ENCODE measurements around the gene PAX5.
"Not testable (repeated sequence)": the region's sequence is repeated elsewhere in the genome, so short reads cannot be mapped to it uniquely, and the experiment has no call there.

The PAX5 gene

DNA sequence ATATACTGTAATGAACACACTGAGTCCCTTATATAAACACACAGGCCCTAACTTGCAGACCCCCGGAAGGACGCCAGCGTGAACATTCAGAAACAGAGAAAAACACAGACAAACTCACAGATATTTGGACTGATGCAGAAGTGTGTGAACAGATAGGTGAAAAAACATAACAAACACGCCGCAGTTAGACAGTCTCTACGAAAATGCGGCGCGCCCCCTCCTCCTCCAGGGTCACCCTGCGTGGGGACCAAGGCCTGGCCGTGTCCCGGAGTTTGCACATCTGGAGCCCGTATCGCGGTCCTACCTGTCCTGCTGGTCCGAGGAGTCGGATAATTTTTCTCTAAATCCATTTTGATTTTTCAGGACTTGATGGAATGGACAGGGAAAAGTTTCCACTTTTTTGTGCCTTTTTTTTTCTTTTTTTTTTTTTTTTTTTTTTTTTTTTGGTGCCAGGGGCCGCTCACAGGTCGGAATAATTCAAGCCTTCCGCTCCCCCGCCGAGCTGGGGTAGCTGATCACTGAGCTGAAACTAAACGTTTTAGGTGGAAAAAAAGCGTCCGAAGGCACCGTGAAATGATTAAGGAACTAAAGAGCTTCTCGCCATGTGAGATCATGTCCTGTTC lies at the start of gene PAX5:
Gene PAX5 (minus strand): TSS at position 587 of the 623 bp plus-strand sequence. CDS start 237 bp downstream, at position 350.
- no peak for DNase-seq (ENCODE audit: low spot score)

DNA sequence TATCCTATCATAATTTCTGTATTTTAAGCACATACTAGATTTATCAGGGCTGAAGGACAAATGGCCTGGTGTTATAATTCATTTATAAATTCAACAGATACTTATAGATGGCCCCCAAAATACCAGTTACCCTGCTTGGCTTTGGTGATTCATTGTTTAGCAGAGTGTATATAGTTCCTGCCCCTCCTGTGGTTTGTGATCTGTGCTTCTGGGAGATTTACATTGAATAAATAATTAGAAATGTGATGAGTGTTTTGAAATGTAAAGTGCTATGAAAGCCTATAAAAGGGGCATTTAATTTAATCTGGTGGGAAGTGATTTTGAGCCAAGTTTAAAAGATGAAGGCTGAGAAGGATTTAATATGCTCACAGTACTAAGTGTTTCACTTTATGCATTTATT lies 49.6 kb upstream of the PAX5 start:
- DNase-seq (ENCODE audit: low spot score) = no peak

DNA sequence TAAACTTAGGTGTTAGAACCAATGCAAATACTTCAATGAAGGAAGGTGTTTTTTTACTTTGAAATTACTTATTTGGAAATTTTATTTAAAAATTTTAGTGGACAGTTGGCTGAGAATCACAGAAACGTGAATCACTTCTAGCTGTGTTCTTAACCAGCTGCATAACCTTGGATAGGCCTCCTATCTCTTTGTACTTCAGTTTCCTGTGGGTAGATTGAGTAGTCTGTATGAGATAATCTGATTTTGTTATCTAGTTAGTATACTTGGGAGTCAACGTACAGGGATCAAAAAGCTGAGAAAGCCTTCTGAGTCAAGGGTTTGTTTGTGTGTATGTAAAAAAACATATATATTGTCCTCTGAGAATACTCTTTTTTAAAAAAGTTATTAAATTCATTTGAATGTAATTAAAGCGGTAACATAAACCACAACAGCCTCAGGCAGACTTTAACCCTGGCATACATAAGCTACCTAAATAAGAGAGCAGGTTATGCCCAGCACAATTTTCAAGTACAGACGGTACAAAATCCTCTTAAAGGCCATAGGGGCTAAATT lies 48.2 kb upstream of the PAX5 start:
- DNase-seq (ENCODE audit: low spot score) = no peak

DNA sequence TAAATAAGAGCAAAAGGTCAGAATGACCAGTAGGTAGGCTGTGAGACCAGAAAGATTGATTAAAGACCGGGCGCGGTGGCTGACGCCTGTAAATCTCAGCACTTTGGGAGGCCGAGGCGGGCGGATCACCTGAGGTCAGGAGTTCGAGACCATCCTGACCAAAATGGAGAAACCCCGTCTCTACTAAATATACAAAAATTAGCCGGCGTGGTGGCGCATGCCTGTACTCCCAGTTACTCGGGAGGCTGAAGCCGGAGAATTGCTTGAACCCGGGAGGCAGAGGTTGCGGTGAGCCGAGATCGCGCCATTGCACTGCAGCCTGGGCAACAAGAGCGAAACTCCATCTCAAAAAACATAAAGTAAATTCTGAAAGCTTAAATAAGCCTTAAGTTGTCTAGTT lies 47.4 kb upstream of the PAX5 start:
- not testable (repeated sequence) for DNase-seq (ENCODE audit: low spot score)

DNA sequence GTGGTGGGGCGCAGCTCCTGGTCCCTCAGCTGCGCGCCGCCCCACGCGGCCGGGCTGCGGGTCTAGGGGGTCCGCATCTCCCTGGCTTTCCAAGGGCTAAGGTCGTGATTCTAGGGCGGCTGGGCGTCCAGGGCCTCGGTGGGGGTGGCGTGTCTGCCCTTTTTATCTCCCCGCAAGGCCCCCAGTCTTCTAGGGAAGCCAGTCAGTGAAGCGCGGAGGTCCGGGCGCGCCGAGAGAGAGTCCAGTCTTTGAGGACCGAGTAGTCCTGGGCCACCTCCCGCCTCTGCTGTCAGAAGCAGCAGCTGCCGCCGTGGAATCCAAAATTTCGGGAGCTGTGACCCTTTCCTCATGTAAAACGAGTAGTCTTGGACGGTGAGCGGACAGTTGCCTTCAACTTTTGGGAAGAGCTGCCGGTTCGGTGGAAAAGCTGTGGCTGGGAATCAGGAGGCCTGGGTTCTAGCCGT lies 46.1 kb upstream of the PAX5 start:
- DNase-seq (ENCODE audit: low spot score) = not testable (repeated sequence)

DNA sequence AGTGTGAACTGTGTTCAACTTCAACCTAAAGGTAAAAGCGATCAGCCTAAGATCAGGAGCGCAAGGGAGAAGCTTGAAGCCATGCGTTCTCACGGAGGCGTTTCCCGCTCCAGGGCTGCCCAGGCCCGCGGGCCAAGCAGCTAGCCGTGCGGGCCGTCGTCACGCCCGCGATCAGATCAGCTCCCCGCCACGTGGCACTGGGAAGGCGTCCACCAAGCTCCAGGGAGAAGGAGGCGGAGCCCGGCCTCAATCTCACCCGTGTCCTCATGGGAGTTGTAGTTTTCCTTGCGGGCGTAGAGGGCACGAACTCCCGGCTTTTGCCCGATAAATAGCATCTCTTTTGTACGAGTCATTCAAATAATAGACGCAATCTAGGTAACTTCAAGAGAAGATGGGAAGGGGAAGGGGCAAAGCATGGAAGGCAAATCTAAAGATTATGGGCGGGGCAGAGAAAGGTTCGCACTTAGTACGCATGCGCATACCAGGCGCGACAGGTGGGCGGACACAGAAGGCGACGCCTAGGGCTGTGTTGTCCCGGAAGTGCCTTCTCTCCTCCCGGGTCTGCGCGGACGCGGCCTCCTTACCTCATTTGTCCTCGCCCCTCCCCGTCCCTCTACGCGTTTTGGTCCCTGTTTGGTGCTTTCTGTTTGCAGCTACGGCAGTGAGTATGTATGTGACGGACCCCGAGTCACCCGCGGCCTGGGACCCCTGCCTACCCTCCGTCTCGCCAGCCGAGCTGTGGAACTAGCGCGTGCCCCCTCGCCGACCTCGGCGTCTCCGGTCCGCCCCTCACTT lies 45.5 kb upstream of the PAX5 start:
- peak; percentile 91 for DNase-seq (ENCODE audit: low spot score)

DNA sequence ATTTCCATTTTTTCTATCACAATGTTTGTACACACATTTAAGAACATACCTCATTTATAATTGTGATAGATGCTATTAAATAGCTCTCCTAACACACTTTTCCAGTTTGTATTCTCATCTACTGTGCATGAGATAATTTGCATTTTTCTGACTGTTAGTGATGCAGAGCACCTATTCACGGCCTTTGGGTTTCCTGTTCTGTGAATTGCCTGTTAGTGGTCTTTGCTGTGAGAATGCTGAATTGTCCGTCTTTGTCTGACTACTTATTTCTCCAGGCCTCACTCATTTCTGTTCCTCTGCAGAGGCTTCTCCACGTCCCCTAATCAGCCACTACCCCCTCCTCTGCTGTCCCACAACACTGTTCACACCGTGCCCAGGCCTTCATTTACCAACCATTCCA lies 40.7 kb upstream of the PAX5 start:
- DNase-seq (ENCODE audit: low spot score) = not testable (repeated sequence)

DNA sequence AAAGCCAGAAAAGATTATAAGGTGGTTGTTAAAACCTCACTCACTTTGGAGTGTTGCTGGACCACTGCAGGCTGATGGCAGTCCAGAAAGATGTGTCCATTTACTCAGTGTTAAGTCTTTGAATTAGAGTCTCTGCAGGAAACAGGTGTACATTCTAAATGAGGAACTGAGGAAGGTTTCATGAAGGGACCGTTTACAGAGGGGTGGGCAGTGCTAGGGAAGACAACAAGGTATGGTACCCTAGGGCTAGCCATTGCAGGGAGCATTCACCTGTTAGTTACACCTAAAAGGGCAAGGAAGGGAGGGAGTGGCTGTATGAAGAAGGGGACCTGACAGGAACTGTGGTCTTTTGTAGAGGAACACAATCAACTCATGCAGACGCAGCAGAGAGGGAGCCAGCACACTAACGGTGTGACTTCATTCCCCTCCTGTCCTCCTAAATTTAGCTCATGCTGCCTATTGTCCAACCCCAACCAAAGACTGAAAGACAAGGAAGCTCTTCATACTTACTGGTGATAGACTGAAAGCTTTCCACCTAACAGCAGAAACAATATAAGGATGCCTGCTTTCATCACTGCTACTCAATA lies 32.2 kb upstream of the PAX5 start:
- DNase-seq (ENCODE audit: low spot score) = no peak

DNA sequence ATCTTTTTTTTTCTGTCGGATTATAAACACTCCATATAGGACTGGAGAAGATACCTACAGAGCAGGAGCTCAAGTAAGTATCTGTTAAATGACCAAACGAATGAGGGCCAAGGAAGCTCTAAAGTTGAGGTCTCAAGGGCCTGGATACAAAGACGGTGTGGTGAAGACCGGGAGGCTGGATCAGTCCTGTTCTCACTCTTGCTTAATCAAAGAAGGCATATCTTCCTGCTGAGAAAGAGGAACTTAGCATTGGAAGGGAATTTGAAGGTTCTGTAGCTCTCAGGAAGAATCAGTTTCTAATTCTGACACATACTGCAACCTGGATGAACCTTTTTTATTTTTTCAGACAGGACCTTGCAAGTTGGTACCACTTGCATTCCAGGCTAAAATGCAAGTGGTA lies 28.3 kb upstream of the PAX5 start:
- no peak for DNase-seq (ENCODE audit: low spot score)

DNA sequence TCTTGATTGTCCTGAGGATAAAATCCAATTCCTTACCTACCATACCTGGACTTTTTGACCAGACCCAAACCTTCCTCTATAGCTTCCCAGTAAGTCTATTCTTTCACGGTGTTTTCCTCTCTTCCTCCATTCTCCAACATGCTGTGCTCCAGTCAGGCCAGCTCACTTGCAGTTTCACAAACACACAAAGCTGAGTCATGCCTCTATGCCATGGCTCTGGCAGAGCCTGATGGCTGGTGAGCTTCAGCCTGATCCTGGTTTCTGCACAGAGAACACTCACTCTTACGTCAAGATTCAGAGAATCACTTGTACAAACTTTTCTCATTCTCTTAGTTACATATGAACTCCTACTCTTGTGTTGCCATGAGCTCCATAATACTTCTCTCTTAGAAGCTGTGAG lies 27.7 kb upstream of the PAX5 start:
- no peak for DNase-seq (ENCODE audit: low spot score)

DNA sequence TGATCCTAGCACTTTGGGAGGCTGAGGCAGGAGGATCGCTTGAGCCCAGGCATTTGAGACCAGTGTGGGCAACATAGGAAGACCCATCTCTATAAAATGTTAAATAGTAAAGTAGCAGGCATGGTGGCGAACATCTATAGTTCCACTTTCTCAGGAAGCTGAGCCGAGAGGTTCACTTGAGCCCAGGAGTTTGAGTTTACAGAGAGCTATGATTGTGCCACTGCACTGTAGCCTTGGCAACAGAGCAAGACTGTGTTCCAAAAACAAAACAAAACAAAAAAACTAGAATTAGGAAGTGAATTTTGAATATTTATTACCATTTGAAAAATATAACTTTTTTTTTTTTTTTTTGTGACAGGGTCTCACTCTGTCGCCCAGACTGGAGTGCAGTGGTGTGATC lies 26.8 kb upstream of the PAX5 start:
- no peak for DNase-seq (ENCODE audit: low spot score)

DNA sequence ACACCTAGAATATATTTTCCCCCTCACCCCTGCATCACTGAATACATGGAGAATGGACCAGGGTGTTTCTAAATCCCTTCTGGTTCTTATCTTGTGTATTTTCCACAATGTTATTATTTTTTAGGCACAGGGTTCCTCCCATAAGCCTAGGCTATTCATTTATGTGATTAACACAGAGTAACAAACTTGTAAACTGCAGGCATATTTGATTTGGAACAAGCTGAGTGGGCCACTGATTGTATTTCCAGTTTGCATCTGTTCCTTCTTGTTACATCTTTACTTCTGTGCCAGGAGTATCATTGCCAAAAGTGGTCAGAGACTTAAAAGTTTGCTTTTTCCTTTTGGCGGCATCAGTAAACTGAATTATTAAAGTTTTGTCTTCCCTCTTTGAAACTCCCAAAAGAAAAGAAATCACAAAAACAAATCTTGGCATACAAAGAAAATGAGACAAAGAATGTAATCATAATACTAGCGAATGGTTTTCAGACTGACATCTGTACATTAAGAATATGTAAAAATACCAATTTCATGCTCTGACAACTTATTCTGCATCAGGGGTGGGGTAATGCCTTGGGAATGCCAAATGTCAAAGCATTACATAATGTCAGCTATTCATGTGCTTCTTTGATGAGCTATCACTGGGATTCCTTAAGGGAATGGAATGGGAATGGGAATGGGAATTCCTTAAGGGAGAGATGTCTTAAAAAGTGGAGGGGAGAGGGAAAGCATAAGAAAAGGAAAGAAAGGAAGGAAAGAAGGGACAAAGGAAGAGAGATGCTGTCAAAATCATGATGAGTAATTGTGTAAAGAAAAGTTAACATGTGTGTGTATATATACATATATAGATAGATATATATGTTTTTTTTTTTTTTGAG lies 22.2 kb upstream of the PAX5 start:
- no peak for DNase-seq (ENCODE audit: low spot score)

DNA sequence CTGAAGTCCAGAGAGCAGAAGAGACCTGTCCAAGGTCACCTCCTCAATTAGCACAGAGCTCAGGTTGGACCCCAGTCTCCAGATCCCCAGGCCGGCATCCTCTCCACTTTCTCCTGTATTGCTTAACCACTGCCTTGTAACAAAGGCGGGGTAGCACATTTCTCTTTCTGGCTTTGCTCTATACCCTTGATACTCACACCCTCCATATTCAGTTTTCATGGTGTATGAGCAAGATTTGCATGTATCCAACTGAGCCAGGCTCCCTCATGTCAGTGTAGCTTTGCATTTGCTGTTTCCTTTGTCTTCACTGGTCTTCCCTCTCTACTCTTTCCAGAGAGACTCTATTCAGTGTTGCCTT lies 20.3 kb upstream of the PAX5 start:
- not testable (repeated sequence) for DNase-seq (ENCODE audit: low spot score)

DNA sequence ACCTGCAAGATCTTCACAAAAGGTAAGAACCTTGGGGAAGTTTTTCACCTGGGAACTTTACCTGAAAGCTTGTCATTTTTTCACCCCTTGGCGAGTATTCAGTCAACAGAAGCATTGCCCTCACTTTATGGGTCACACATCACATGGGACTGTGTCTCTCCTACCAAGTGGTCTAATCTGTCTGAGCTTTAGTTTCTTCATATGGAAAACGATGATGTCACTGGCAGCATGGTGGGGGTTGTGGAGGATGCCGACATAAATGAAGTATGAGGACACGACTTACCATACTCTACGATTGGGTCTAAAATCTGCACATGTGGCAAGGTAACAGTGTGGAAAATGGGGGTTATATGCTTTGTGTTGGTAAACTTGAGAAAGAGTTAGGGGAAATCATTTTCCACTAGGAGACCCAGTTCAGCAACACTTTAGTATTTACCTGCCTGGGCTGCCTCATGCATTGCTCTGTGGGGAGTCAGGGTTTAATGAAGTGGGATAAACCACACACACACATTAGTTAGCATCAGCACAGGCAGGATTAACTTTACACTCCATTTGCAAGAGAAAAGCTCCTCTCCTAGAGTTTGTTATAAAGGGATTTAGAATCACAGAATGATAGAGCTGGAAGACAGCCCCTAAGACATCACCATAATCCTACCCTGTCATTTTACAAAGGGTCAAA lies 19.8 kb upstream of the PAX5 start:
- DNase-seq (ENCODE audit: low spot score) = peak; percentile 17

DNA sequence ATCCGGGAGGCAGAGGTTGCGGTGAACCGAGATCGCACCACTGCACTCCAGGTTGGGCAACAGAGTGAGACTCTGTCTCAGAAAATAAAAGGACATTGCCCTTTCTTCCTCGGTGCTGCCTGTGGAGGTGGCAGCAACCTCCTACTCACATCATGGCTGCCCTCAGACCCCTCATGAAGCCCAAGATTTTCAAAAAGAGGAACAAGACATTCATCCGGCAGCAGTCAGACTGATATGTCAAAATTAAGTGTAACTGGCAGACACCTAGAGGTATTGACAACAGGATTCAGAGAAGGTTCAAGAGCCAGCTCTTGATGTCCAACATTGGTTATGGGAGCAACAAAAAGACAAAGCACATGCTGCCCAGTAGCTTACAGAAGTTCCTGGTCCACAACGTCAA lies 12.6 kb upstream of the PAX5 start:
- DNase-seq (ENCODE audit: low spot score) = no peak

DNA sequence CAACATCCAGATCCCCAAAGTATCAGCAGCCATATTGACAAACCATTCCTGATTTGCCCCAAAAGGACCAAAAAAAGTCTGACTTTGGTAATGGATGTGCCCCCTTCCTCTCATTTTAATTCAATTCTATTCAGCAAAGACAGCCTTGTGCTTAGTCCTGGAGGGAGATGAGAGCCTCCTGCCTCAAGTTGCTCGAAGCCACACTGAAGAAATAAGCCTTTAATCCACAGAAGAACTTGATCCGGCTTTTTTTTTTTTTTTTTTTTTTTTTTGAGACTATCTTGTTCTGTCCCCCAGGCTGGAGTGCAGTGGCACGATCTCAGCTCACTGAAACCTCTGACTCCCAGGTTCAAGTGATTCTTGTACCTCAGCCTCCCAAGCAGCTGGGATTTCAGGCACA lies 8.4 kb upstream of the PAX5 start:
- DNase-seq (ENCODE audit: low spot score) = no peak

DNA sequence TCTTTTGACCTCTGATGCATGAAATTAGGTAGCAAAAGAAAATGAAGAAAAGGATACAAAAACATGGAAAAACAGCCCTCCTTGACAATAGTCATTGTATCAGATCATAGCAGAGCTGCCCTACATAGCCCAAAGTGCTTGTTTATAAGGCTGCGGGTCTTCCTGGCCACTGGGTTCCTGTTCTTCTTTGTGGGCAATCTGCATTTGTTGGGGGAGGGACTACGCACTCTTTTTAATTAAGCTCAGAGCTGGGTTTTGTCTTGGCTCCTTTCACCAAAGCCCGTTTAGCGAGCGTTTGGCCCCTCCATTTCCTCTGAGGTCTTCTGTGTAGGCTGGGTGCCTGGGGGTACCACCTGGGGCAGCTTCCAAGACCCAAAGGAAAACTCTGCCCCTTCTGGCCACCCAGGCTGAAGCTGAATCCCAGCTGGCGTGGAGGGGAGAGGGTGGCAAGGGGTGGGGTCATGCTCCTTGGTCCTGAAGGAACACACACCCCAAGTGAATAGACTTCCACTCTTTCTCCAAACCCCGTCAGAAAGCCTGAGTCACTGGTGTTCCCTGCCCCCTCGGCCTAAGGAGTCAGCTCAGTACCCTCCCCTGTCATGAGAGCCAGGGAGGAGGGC lies 6.5 kb upstream of the PAX5 start:
- DNase-seq (ENCODE audit: low spot score) = no peak

DNA sequence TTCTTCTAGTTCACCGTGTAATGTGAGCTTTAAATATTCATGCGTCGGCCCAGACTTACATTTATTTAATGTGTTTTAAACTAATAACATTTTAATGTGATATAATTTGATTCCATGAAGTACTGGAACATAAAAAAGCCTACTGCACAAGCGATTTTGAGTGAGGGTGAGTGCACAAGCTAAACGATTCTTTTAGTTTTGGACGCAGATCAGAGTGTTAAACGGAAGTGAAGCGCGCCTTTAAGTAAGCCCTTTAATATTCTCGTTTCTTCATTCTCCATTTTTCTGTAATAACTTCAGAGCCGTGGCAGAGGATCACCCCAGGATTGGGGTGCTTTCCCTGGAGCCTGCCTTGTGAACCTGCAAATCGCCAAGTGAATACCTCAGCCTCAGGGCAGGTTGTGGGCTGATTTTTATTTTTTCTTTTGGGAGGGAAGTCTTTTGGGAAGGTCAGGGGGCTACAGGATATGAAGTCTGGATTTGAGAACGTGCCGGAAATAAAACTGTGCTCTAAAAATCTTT lies 4.9 kb upstream of the PAX5 start:
- no peak for DNase-seq (ENCODE audit: low spot score)

DNA sequence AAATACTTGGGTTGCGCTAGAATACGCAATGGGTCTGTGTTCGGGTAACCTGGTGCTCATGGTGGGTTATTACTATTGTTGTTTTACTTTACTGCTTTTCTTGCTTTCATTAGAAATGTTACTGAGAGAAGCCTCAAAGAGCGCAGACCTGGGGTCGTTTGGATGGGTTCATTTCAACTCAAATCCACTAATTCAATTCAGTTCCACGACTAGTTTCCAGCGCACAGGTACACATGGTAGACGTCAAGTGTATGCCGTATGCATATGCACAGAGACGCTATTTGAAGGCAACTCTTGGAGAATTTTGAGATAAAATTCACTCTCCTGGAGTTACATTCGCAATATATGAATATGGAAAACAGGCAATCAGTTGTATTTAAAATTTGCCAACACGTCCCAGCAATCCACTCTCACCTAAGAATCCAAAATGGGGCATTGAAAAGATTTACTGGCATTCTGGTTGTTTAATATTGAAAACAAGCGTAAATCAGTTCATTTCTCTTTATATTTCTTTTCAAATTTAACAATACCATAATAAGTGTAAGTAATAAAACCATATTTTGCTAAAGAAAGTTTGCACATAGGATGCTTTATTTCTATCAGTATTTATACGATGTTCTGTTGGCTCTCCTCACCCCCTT lies 4.4 kb upstream of the PAX5 start:
- DNase-seq (ENCODE audit: low spot score) = no peak
